ENCODE data around the gene PIK3C3. TPM values are rescaled to one million over a fixed set of nuclear protein-coding genes. Genes with fewer than 3 reads are reported as not detected.

The PIK3C3 gene
- total and polyA plus RNA-seq, 2 of the 8 experiments (the other 6 are each of a cell fraction or from before 2014, with no cell fraction given): 15.3 to 47.4 TPM

- TF ChIP-seq SIN3A (conservative IDR thresholded peaks at IDR 0.05 in 1 of 2, IDR thresholded peaks at IDR 0.05 in 1 of 2; ENCODE audit: low read depth in 1 of 2, low read length in 2 of 2) (no peak), SP1 (IDR thresholded peaks at IDR 0.05; ENCODE audit: low read depth, low read length) (no peak), HDAC6 (IDR thresholded peaks at IDR 0.05; ENCODE audit: low read depth, low read length) (no peak), SIRT6 (IDR thresholded peaks at IDR 0.05; ENCODE audit: low read length) (no peak)
Observed at GRCh38 chr18:42107691-42108450, 152.8 kb downstream of the PIK3C3 start (continued).
